CD14-positive monocyte (primary cell): Measurements from ENCODE around the gene RAB17. TPM values are rescaled to one million over a fixed set of nuclear protein-coding genes. Genes with fewer than 3 reads are reported as not detected.

Experiments used
- DNase-seq, 3 donors: peaks; one replicate each; pipeline ENCODE4 v3.0.0-alpha.2; 2011 to 2022
- H2AFZ ChIP-seq: 2 replicates; pipeline ENCODE4 v1.6.0; 2012; ENCODE audit warnings: mild to moderate bottlenecking, low read depth, low read length, inconsistent platforms; ENCODE audit not compliant: insufficient read depth, poor library complexity, severe bottlenecking
- H3K27ac ChIP-seq, 2 donors: 1 replicate in 1 of 2; 2 replicates in 1 of 2; pipeline ENCODE4 v1.5.1; 2012 to 2013; ENCODE audit warnings: low read length in 2 of 2, control low read depth in 1 of 2, inconsistent platforms in 1 of 2, low read depth in 1 of 2, mild to moderate bottlenecking in 1 of 2
- H3K27me3 ChIP-seq, 2 donors: one replicate each; pipeline versions ENCODE4 v1.6.0 to v1.6.1; 2011 to 2013; ENCODE audit warnings: low read length in 2 of 2; ENCODE audit not compliant: control insufficient read depth in 2 of 2, insufficient read depth in 2 of 2
- H3K36me3 ChIP-seq, 2 donors: replicated peaks in 1 of 2; 1 replicate in 1 of 2; 2 replicates in 1 of 2; pipeline versions ENCODE4 v1.5.1 to v1.6.1; 2012 to 2013; ENCODE audit warnings: low read length in 2 of 2, control low read depth in 1 of 2, inconsistent platforms in 1 of 2, mild to moderate bottlenecking in 1 of 2; ENCODE audit not compliant: insufficient read depth in 2 of 2, control insufficient read depth in 1 of 2
- H3K4me1 ChIP-seq, 2 donors: 1 replicate in 1 of 2; 2 replicates in 1 of 2; pipeline versions ENCODE4 v1.5.1 to v1.6.1; 2012 to 2013; ENCODE audit warnings: low read length in 2 of 2, control low read depth in 1 of 2, inconsistent platforms in 1 of 2, mild to moderate bottlenecking in 1 of 2, moderate library complexity in 1 of 2; ENCODE audit not compliant: insufficient read depth in 2 of 2, control insufficient read depth in 1 of 2
- H3K4me2 ChIP-seq: replicated peaks from 2 replicates; pipeline ENCODE3; 2012; ENCODE audit warnings: low read length, moderate library complexity, mild to moderate bottlenecking; ENCODE audit not compliant: poor library complexity, severe bottlenecking; ENCODE audit errors: extremely low read depth
- H3K4me3 ChIP-seq, 3 experiments: fragments of 200-600 bp in 1 of 3; sonication (generic) in 1 of 3; replicated peaks in 1 of 3; 1 replicate in 2 of 3; 2 replicates in 1 of 3; pipeline ENCODE4 v1.5.1; 2011 to 2013; ENCODE audit warnings: low read length in 3 of 3, mild to moderate bottlenecking in 3 of 3, control low read depth in 2 of 3, low read depth in 2 of 3, inconsistent platforms in 1 of 3, moderate library complexity in 1 of 3
- H3K79me2 ChIP-seq: 2 replicates; pipeline ENCODE4 v1.6.0; 2012; ENCODE audit warnings: mild to moderate bottlenecking, control low read depth, inconsistent platforms, low read length, moderate library complexity; ENCODE audit not compliant: insufficient read depth
- H3K9ac ChIP-seq: 2 replicates; pipeline ENCODE4 v1.6.0; 2017; ENCODE audit warnings: low read length, mild to moderate bottlenecking; ENCODE audit not compliant: insufficient read depth, poor library complexity, severe bottlenecking
- H3K9me3 ChIP-seq, 2 donors: replicated peaks in 1 of 2; 1 replicate in 1 of 2; 2 replicates in 1 of 2; pipeline versions ENCODE4 v1.5.1 to v1.6.1; 2012 to 2013; ENCODE audit warnings: low read length in 2 of 2, control low read depth in 1 of 2; ENCODE audit not compliant: control insufficient read depth in 1 of 2, insufficient read depth in 1 of 2
- H4K20me1 ChIP-seq: 2 replicates; pipeline ENCODE4 v1.6.0; 2012; ENCODE audit warnings: mild to moderate bottlenecking, low read length, control low read depth, moderate library complexity; ENCODE audit not compliant: insufficient read depth
- H3K27ac Mint-ChIP-seq, 7 donors: one replicate each; pipeline ENCODE4 v1.8.0; 2020; ENCODE audit warnings: mild to moderate bottlenecking in 7 of 7, mixed read lengths in 7 of 7, moderate library complexity in 6 of 7, inconsistent platforms in 2 of 7
- H3K27me3 Mint-ChIP-seq, 3 donors: one replicate each; pipeline ENCODE4 v1.8.0; 2021 to 2022; ENCODE audit warnings: low read depth in 3 of 3, mild to moderate bottlenecking in 3 of 3, mixed read lengths in 3 of 3, moderate library complexity in 3 of 3, inconsistent platforms in 1 of 3
- H3K36me3 Mint-ChIP-seq, 2 donors: one replicate each; pipeline ENCODE4 v1.8.0; 2020; ENCODE audit warnings: mixed read lengths in 2 of 2, inconsistent platforms in 1 of 2, mild to moderate bottlenecking in 1 of 2
- H3K4me1 Mint-ChIP-seq: one replicate; pipeline ENCODE4 v1.8.0; 2020; ENCODE audit warnings: mild to moderate bottlenecking, mixed read lengths
- H3K4me3 Mint-ChIP-seq, 2 donors: one replicate each; pipeline ENCODE4 v1.8.0; 2020; ENCODE audit warnings: mild to moderate bottlenecking in 2 of 2, mixed read lengths in 2 of 2, moderate library complexity in 1 of 2
- H3K9me3 Mint-ChIP-seq, 7 donors: one replicate each; pipeline ENCODE4 v1.8.0; 2020 to 2022; ENCODE audit warnings: mixed read lengths in 7 of 7, mild to moderate bottlenecking in 6 of 7, moderate library complexity in 6 of 7, inconsistent platforms in 2 of 7
- WGBS: methylation state at CpG from one replicate; pipeline ENCODE4 v1.1.5; 2013; ENCODE audit warnings: missing lambda C conversion rate; ENCODE audit not compliant: insufficient coverage; 5-methylcytosine and 5-hydroxymethylcytosine counted together
- intact Hi-C, 2 donors: fragments of 100-400 bp; cut with micrococcal nuclease; formaldehyde crosslinking; loops; one replicate each; pipeline versions ENCODE4 v1.15.0 to v1.15.1; 2023
- polyA plus RNA-seq, 3 donors: library from polyadenylated mRNA; depleted of rRNA in 1 of 3; unstranded in 2 of 3; stranded (reverse) in 1 of 3; fragments of 300-500 nt in 2 of 3; fragments of >200 nt in 1 of 3; fragmentation: Illumina TruSeq in 2 of 3; gene quantifications; 1 replicate in 2 of 3; 2 replicates in 1 of 3; pipeline ENCODE4 v1.2.3, GENCODE V29; 2012 to 2021
- TF ChIP-seq, protein P1 (sequence below): fragments of 200-600 bp; IDR thresholded peaks from one replicate; pipeline ENCODE4 v1.8.0; 2022; ENCODE audit warnings: antibody characterized with exemption, mild to moderate bottlenecking

RAB17 gene
- polyA plus RNA-seq, 3 donors, result 0.13 to 0.35 TPM; not detected in 1

- WGBS, result 78% methylated on average over 15 of the region's 22 CpGs
- Mint-ChIP-seq H3K9me3 (peaks cover 1 to 29% (median 13%) of the 10 kb centered on the region in 7 donors), H3K27ac (no peak overlapping the region), H3K4me1 (no peaks in the 10 kb centered on the region), H3K36me3 (no peaks in the 10 kb centered on the region), H3K4me3 (no peak overlapping the region), H3K27me3 (peaks cover 2 to 15% (median 9%) of the 10 kb centered on the region in 3 donors)
- TF ChIP-seq, protein P1, sequence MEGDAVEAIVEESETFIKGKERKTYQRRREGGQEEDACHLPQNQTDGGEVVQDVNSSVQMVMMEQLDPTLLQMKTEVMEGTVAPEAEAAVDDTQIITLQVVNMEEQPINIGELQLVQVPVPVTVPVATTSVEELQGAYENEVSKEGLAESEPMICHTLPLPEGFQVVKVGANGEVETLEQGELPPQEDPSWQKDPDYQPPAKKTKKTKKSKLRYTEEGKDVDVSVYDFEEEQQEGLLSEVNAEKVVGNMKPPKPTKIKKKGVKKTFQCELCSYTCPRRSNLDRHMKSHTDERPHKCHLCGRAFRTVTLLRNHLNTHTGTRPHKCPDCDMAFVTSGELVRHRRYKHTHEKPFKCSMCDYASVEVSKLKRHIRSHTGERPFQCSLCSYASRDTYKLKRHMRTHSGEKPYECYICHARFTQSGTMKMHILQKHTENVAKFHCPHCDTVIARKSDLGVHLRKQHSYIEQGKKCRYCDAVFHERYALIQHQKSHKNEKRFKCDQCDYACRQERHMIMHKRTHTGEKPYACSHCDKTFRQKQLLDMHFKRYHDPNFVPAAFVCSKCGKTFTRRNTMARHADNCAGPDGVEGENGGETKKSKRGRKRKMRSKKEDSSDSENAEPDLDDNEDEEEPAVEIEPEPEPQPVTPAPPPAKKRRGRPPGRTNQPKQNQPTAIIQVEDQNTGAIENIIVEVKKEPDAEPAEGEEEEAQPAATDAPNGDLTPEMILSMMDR, result no peak
- Histone ChIP-seq H3K27me3 (no peaks in the 10 kb centered on the region), H3K36me3 (no peaks in the 10 kb centered on the region), H3K4me2 (no peak overlapping the region), H3K9ac (no peak overlapping the region), H3K79me2 (no peaks in the 10 kb centered on the region), H2AFZ (no peak overlapping the region), H4K20me1 (no peaks in the 10 kb centered on the region), H3K4me3 (no peak overlapping the region), H3K27ac (no peak overlapping the region), H3K9me3 (peaks cover 11 to 21% of the 10 kb centered on the region in 2 donors), H3K4me1 (no peaks in the 10 kb centered on the region)
- intact Hi-C loops, result no loop called here
- no peak for DNase-seq
Measured at GRCh38 chr2:237558961-237559641, 31.4 kb downstream of the RAB17 start.

- Histone ChIP-seq H3K36me3 (no peaks in the 10 kb centered on the region), H3K27me3 (no peaks in the 10 kb centered on the region), H3K9me3 (peaks cover 24 to 31% of the 10 kb centered on the region in 2 donors), H3K27ac (no peak overlapping the region), H3K4me1 (no peaks in the 10 kb centered on the region), H4K20me1 (no peaks in the 10 kb centered on the region), H3K4me3 (no peak overlapping the region), H2AFZ (no peak overlapping the region), H3K9ac (no peak overlapping the region), H3K4me2 (no peak overlapping the region), H3K79me2 (no peaks in the 10 kb centered on the region)
- Mint-ChIP-seq H3K4me1 (no peaks in the 10 kb centered on the region), H3K36me3 (no peaks in the 10 kb centered on the region), H3K4me3 (no peak overlapping the region), H3K27me3 (peaks cover 5 to 11% (median 5%) of the 10 kb centered on the region in 3 donors), H3K27ac (no peak overlapping the region), H3K9me3 (peaks cover 6 to 41% (median 24%) of the 10 kb centered on the region in 7 donors)
- no peak for DNase-seq
- TF ChIP-seq, protein P1, result no peak
- WGBS, result 74% methylated on average over 4 of the region's 4 CpGs
- intact Hi-C loops, result no loop called here
Measured at GRCh38 chr2:237557633-237558015, 32.9 kb downstream of the RAB17 start.
